MM.1S (cell line): ENCODE results near the gene ABCB6.

ENCODE experiments used
- EZH2phosphoT487 ChIP-seq: fragments of 300-600 bp; sonication (generic); IDR thresholded peaks from 2 replicates; pipeline ENCODE4 v1.6.1; 2018; ENCODE audit warnings: antibody characterized with exemption, low read length
- TF ChIP-seq, protein P1 (sequence below): fragments of 300-600 bp; sonication (generic); IDR thresholded peaks from 2 replicates; pipeline ENCODE4 v1.5.1; 2016; ENCODE audit warnings: antibody characterized with exemption, low read length, mixed read lengths

DNA sequence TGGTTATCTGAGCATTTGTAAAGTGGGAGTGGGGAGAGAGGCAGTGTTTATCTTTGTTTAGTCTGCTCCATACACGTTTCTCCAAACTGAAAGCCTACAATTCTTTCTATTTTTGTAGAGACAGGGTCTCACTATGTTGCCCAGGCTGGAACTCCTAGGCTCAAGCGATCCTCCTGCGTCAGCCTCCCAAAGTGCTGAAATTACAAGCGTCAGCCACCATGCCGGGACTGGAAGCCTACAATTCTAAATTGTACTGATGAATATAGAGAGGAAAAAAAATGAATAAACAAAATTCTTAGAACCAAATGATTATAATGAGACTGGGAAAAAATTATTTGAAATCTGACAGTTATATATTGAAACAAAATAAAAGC is 13.6 kb downstream of the ABCB6 start:
- no peak for TF ChIP-seq EZH2phosphoT487
- TF ChIP-seq, protein P1, sequence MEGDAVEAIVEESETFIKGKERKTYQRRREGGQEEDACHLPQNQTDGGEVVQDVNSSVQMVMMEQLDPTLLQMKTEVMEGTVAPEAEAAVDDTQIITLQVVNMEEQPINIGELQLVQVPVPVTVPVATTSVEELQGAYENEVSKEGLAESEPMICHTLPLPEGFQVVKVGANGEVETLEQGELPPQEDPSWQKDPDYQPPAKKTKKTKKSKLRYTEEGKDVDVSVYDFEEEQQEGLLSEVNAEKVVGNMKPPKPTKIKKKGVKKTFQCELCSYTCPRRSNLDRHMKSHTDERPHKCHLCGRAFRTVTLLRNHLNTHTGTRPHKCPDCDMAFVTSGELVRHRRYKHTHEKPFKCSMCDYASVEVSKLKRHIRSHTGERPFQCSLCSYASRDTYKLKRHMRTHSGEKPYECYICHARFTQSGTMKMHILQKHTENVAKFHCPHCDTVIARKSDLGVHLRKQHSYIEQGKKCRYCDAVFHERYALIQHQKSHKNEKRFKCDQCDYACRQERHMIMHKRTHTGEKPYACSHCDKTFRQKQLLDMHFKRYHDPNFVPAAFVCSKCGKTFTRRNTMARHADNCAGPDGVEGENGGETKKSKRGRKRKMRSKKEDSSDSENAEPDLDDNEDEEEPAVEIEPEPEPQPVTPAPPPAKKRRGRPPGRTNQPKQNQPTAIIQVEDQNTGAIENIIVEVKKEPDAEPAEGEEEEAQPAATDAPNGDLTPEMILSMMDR: no peak
